ENCODE data around the gene UBASH3B.

UBASH3B gene

DNA sequence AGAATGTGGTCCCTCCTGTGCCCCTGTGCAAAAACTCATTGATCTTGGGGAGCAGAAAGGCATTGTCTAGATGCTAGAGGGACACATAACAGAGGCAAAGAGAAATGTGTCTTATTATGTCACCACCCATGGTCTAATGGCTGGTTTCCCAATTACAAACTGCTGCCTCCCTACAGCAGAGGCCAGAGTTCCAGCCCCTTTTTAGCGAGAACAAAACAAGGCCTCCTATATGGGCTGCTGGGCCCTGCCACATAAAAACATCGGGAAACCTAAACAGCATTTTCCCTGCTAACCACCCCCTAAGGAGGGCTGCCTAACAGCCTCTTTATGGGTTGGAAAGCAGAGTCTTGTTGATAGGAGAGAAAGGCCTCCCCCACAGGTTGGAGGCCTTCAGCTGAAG lies 107.6 kb downstream of the UBASH3B start:
- FAIRE-seq: no peak

DNA sequence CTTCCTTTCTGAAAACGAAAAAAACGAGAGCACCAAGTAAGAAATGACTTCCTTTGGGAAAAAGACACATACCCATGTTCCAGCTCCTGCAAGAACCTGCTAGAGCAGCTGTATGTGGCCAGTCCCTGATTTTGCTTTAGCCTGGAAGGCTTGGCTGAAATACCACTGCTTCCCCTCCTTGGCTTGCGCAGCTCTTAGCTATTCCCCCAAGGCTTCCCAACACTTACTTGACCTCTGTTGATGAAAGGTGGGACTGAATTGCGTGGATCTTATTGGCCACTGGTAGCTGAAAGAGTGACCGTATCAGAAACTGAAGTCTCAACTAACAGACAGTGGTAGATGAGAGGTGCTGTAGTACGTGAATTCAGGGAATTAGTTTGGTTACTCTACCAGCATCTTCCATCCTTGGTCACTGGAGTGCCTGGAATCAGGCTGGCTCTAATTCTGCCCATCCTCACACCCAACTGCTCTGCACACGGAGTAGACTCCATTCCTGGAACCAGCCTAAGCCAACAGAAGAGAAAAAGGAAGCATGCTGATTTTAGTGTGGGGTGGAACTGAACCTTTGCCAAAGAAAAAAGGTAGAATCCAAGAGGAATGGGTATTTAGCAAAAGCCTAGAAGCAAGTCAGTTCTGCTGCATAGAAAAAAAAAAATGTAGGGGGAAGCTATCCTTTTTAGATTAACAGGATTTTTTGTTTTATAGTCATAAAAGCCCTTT lies 109.0 kb downstream of the UBASH3B start:
- no peak for FAIRE-seq

DNA sequence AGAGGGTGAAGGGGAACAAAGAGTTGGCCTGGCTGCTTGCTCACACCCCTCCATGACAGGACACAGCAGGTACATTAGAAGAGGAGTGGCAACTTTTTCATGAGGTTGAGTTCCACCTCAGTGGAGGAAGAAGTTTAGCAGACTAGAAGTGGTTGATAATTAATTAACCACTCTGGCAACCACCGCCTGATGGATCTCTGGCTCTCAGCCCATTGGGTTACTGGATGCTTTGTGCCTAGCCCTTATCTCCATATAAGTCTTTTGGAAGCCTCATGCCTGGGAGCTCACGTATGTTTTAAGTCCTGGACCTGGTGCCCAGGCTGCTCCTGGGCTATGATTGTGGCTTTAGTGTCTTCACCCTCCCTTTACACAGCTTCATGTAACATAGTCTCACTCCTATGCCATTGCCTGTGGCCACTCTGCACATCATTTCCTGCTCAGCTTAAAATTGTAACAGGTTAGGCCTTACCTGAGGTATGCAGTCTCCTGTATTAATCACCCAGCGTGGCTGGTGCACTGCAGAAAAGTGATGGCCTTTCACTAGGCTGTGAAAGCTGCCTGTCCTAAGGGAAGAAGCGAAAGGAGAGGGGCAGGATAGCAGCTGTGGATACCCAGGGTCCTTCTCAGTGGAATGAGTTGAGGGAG lies 110.1 kb downstream of the UBASH3B start:
- FAIRE-seq: no peak

DNA sequence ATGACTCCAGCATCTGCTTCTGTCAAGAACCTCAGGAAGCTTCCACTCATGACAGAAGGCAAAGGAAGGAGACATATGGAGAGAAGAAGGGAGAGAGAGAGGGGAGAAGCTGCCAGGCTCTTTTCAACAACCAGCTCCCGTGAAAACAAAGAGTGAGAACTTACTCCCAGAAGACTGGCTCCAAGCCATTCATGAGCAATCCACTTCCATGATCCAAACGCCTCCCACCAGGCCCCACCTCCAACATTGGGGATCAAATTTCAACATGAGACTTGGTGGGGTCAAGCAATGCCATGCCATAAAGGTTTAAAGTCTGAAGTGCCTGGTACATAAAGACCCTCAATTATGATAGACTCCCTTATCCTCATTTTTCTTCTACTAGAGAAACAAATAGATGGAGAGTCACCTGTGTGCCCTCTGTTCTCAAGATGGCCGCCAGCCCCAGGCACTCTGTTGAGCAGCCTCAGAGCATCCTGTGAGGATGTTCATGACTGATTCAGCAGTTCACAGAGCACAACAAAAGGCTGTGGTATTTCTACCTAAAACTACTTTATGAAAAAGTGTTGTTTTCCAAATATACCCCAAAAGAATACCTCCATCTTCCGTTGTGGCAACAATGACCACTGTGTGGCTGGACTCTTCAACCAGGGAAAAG lies 113.7 kb downstream of the UBASH3B start:
- no peak for FAIRE-seq

DNA sequence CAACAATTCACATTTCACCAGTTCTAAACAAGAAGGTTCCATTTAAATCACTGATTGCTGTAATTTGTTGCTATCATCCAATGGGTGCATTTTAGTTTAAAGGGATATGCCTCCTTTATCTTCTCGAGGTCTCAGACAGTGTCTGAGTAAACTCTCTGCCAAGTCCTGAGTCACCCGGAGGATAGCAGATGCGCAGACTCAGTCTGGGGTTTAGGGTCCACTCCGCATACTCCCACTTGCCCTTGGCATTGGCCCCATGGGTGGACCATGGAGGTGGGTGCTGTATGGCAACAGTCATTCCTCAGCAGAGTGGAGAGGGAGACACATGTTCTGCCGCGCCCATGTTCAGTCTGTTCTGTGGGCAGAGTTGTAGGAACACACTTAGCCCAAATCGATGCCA lies 117.4 kb downstream of the UBASH3B start:
- FAIRE-seq: no peak

DNA sequence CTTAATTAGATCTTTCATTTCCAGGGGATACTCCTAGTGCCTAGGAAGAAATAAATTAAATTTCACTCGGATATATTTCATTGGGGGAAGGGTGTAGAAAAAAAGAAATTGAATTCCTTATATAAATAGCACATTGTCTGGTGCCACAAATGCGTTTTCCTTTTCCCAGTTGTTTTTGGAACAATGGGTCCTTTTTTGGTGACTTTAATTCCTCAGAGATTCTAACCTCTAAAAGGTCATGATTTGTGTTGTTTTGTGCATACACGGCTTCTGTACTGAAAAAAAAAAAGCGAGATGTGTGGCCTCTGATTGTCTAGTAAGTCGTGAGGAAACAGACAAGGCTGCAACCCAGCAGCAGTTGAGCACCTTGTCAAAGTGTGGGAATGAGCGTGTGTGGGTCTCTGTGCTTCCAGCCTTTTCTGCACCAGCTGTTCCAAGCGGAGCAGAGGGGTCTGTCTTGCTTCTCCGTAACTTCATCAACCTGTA lies 118.3 kb downstream of the UBASH3B start:
- FAIRE-seq: no peak

DNA sequence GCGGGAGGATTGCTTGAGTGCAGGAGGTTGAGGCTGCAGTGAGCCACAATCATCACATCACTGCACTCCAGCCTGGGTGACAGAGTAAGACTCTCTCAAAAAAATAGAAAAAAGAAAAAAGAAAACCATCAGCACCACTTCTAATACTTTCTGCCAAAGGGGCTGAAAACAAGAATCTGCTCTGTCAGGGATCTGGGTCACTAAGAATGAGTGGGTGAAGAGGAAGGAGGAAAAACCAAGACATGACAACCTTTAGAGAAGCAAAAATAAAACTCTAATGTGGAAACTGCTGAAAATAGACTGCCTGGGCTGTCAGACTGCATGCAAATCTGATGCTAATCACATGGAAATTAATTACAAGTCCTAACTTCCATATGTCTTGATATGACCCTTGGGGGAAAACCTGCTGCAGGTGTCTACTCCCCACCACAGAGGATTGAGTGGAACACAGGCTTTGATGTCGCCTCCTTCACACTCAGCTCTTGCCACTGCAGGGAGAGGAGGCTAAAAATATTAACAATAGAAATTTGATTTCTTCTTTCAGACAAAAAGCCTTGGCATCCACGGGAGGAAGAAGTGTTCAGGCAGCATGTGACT lies 120.3 kb downstream of the UBASH3B start:
- no peak for FAIRE-seq

DNA sequence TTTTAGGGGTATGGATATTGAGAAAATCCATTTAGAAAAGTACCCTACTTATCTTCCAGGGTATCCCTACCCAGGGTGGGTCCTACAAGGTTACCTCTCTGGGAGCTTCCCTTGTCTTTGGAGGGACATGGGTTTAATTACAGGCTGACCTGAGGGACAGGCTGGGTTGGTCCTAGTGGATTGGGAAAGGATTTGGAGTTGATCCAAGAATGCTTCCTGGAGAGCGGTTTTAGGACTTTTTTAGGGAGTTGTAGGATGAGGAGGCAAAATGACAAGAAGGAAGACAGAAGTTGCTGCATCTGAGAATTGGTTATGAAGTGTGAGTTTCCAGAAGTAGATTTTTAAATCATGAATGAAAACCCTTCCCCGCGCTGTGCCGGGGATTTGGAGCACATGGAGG lies 121.0 kb downstream of the UBASH3B start:
- FAIRE-seq: no peak

DNA sequence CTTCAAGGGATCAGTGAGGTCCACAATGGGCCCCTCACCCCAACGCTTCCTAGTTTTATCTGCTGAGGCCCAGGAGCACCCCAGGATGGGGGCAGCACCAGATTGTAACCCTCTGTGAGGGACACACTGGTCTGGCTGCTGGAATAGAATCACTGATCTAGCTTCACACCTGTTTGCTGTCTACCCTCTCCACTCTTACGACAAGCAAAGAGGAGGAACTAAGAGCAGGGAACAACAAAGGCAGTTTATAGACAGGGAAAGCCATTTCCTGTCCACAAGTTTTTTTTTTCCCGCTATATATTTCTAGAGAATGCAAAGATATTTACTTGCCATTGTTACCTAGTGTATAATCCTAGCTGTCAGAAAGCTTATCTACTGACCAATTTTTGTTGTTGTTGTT lies 121.8 kb downstream of the UBASH3B start:
- FAIRE-seq: no peak

DNA sequence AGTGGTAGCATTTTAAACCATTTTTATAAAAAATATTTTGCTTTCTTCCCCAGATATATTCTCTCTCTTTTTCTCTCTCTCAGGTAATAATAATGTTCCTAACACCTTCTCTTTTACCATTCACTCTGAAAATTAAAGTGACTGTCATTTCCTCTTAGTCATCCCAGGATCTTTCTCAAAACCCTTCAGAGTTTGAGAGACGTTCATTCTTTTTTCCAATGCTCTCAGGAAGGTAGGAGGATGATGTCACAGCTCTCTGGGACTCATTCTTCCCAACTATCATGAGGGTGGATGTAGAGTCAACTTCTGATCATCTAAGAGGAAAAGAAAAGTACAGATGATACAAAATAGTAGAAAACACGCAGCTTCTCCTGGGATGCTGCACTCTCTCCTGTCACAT lies 122.6 kb downstream of the UBASH3B start:
- FAIRE-seq: no peak

DNA sequence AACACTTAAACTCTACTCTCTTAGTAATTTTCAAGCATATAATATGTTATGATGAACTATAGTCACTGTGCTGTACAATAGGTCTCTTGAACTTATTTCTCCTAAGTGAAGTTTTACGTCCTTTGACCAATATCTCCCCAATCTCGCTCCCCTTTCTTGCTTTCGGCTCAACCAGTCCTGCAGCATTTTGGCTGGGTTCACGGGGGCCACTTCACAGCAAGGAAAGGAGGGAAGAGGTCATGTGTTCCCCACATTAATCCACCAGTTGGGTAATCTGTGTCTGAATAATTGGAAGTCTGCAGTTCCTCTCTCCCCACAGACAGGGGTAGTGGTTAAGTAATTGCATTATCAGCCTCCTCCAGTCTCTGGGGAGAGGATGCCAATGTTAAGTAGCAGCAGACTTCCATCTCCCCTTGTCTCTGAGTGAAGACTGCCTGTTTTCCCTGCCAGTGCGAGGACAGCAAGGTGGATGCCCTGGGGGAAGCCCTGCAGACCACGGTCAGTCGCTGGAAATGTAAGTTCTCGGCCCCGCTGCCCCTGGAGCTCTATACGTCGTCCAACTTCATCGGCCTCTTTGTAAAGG lies 123.6 kb downstream of the UBASH3B start:
- no peak for FAIRE-seq

DNA sequence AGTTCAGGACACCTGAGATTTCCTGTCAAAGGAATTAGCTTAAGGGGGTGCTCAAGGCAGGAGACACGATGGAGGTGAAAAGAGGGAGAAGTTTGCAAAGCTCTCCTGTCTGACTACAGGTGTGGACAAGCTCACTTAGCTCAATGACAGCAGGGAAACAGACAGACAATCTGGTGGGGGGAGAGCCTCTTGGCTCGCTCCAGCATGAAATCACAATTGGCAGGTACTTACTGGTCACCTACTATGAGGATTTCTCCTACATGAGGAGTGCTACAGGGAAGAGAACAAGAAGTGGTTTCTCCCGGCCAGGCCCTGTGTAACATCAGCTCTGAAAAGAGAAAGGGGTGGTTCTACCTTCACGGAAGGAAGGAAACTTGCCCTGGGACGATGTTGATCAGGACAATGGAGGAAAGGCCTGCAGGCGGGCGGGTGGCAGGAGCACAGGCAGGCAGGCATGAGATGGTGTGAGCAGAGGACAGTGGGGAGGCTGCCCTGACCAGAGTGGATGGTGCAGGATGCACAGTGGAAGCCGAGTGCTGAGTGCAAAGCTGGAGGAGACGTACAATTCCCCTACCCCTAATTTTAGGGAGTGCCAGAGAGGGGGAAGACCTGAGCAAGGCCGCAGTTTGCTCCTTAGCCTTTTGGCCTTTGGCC lies 124.9 kb downstream of the UBASH3B start:
- no peak for FAIRE-seq

DNA sequence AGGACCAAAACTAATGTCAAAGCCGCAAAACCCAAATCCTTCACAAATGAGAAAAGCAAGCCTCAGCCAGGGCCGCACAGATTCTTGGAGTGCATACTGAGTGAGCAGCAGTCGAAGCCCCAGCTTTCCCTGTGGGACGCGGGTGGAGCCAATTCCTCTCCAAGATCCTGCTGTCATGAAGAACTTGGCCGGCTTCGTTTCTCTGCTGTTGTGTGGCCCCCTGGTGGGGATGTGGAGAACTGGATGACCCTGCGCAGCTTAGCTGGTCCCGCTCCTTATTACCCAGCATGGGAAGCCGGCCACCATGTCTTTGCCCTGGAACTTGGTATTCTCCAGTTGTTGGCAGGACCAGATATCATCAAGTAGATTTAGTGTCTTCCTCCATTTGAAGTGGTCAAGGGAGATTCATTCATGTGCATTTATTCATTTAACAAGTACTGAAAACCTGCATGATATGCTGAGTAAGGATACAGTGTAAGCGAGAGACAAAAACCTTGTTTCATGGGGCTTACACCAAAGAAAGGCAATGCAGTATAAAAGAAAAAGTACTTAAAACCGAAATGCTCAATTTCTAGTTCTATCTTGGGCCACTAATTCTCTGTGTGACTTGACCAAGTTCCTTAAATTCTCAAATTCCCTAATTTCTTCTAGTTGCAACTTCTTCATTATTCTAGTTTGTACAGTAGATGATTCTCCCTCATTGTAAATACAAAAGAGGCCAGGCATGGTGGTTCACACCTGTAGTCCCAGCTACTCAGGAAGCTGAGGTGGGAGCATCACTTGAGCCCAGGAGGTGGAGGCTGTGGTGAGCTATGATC lies 126.1 kb downstream of the UBASH3B start:
- FAIRE-seq: peak; percentile 51

DNA sequence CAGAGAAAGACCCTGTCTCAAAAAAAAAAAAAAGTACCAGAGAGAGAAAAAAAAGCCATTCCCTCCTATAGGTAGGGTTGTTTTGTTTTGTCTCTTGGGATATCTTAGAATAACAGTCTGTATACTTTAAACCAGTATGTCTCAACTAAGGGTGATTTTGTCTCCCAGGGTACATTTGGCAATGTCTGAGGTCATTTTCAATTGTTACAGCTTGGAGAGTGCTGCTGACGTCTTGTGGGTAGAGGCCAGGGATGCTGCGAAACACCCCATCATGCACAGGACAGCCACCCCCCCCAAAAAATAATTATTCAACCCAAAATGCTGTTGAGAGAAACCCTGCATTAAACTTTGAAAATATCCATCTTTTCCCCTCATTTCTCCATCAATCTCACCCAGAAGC lies 126.7 kb downstream of the UBASH3B start:
- no peak for FAIRE-seq

DNA sequence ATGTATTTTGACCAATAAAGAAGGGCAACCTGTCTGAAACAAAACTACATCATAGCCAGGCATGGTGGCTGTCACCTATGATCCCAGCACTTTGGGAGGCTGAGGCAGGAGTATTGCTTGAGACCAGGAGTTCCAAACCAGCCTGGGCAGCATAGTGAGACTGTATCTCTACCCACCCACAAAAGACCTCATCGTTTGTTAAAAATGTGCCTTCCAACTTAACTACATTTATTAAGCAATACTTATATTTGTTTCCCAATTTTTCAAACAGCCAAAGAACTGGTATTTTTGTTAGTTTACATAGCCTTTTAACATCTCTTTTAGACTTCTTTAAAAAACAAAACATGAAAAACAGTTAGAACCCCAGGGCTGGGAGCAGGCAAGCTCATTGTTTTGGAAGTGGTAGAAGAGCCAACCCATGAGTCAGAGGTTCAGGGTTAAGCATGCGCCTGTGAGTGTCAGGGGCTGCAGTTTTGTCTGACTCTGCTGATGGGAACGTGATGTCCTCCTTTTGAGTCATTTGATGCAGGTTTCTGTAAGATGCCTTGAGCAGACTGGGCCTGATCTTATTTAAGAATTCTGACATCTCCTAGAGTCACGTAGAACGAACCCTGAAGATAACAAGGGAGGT lies 128.9 kb downstream of the UBASH3B start:
- FAIRE-seq: no peak

DNA sequence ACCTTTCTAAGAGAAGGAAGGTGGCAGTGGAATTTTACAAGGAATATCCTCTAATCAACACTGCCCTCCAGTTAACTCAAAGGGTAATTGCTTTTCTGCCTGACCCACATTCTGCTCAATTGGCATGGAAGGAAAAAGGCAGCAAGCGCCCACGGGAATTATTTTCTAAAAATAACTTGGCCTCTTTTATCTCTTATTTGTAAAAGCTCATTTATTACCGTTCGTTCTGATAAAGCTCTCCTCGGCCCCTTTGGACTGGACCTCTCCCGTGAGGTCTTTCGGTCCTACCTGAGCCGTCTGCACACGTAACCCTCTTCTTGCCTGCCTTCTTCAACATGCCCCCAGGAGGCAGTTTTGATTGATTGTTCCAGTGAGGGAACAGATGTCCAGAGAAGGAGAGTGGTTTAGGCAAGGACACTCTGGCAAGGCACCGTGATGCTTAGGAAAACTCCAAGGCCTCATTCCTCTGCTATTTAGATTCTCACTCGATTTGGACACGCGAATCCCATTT lies 129.6 kb downstream of the UBASH3B start:
- no peak for FAIRE-seq

DNA sequence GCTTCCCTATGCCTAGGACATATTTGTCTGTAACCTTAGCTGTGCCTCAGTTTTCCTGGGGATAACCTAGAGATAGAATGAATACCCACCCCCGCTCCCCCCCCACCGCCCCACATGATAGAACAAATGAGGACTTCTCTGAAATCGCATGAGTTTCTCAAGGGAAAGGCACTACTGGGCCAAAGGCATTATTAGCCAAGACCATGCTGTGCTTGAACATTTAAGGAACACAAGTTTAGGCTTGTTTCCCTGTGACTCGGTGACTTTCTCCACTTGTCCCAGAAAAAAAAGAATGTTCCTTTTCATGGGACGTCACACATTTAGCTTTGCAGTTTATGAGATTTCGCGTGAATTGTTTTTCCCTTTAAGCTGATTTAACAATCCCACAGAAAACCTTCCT lies 131.4 kb downstream of the UBASH3B start:
- FAIRE-seq: no peak

DNA sequence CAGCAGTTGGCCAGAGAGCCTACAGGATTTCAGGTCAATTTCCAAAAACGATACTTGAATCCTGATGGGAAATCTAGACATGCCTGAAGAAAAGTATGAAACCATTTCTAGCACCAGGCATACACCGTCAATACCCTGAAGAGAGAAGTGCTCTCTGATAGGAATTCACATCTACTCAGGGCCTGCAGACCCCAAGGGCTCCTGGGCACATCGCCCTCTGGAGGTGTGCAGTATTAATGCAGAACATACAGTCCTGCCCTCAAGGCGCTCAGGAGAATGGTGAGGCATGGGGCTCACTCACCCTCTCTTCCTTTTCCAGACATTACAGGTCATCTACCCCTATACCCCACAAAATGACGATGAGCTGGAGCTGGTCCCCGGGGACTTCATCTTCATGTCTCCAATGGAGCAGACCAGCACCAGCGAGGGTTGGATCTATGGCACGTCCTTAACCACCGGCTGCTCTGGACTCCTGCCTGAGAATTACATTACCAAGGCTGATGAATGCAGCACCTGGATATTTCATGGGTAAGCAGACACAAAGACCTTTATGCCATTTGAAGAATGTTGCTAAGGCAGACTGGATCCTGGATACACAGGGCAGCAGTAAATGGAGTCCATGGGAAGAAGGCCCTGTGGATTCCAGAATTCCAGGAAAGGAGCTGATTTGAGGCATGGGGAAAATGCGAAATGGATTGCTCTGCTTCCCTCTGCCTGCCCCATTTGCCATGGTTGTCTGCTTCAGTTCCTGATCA lies 133.4 kb downstream of the UBASH3B start:
- FAIRE-seq: no peak

DNA sequence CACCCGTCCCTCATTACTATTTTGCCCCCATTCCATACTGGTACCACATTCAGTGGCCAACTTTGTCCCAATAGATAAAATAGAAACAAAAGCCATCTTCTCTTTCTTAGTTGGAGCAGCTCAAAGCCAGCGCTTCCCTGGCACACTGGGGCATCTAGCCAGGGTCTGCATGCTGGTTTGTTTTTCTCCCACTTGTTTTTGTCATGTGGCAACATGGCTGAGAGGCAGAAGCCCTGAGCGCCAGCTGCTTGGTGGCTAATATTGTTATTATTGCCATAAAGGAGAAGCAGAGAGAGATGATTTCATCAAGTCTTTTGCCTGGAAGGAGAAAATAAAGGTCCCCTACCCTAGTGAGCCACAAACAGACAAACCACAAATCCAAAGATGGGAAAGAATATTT lies 134.4 kb downstream of the UBASH3B start:
- no peak for FAIRE-seq

DNA sequence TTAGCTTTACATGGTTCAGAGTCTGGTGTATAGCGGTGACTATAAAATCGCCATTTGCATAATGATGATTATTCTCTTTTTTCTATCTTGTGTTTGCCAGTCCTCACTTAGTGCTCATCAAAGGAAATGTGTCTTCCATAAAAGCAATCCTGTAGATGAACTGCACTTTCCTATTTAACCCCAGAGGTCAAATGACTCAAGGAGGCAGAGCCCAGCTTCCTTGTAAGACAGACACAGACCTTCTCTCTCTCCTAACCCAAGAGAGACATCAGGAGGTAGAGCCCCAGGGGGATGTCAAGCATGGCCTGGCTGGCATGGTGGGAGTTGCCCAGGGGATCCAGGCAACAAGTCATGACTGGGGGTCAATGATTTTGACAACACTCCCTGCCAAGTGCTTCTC lies 135.9 kb downstream of the UBASH3B start:
- FAIRE-seq: no peak
